ENCODE data around the gene ANO6.

Gene ANO6

DNA sequence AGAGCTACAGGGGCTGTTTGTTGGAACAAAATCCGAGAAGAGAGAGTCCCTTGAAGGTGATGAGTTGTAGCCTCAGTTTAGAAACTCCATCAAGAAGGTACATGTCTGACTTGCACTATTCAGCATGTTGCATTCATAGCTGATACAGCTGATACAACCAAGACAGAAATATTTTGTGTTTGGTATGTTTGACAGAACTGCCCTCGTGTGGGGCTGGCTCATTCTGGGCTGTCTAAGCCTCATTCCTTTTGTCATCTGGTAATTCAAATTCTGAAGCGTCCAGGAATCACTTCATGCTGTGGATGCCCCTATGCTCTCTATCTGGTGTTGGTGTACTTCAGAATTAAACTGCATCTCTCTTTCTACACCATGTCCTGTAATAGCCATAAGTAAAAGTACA lies 126.3 kb downstream of the ANO6 start:
- Mint-ChIP-seq H3K36me3 (ENCODE audit: low read depth) (peaks cover 19% of the 10 kb centered on the region), H3K4me1 (ENCODE audit: low read depth) (peaks cover 7% of the 10 kb centered on the region), H3K27ac (no peak overlapping the region), H3K4me3 (no peak overlapping the region), H3K9me3 (no peaks in the 10 kb centered on the region), H3K27me3 (no peaks in the 10 kb centered on the region)
- no peak for DNase-seq

DNA sequence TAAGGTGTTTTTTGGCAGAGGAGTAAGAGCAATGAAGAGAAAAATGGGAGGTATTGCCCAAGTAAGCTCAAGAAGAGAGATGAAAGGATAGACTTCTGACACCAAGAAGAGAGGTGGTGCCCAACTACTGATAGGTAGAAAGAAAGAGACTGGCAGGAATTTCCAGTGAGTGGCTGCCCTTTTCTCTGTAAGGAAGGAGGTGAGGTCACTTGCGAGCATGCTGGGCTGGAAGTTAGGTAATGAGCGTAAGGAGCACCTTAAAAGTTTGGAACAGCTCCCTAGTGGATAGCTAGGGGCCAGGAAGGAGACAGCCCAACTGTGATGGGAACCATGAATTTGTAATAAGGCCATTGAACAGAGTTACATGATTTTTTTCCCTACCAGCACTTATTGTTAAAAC lies 127.0 kb downstream of the ANO6 start:
- peaks cover 7% of the 10 kb centered on the region for H3K4me1 Mint-ChIP-seq (ENCODE audit: low read depth)

GRCh38 chr12:45343269-45344051 lies 127.6 kb downstream of the ANO6 start:
- H3K27me3 Mint-ChIP-seq, result no peaks in the 10 kb centered on the region
- peaks cover 29% of the 10 kb centered on the region for H3K36me3 Mint-ChIP-seq (ENCODE audit: low read depth)
- DNase-seq, result no peak
- H3K4me1 Mint-ChIP-seq (ENCODE audit: low read depth), result peaks cover 7% of the 10 kb centered on the region
- no peak overlapping the region for H3K4me3 Mint-ChIP-seq
- no peak overlapping the region for H3K27ac Mint-ChIP-seq
- no peaks in the 10 kb centered on the region for H3K9me3 Mint-ChIP-seq

More for the DNA sequence above, 127.0 kb downstream of the ANO6 start:
- Mint-ChIP-seq H3K36me3 (ENCODE audit: low read depth) (peaks cover 23% of the 10 kb centered on the region), H3K27ac (no peak overlapping the region), H3K9me3 (no peaks in the 10 kb centered on the region), H3K27me3 (no peaks in the 10 kb centered on the region), H3K4me3 (no peak overlapping the region)
- no peak for DNase-seq

- H3K27ac Mint-ChIP-seq, result no peak overlapping the region
- H3K4me1 Mint-ChIP-seq (ENCODE audit: low read depth), result peaks cover 2% of the 10 kb centered on the region
- no peak for DNase-seq
- peaks cover 62% of the 10 kb centered on the region for H3K36me3 Mint-ChIP-seq (ENCODE audit: low read depth)
- no peaks in the 10 kb centered on the region for H3K9me3 Mint-ChIP-seq
- no peaks in the 10 kb centered on the region for H3K27me3 Mint-ChIP-seq
- no peak overlapping the region for H3K4me3 Mint-ChIP-seq
Measured at GRCh38 chr12:45348311-45348710, 132.4 kb downstream of the ANO6 start.

GRCh38 chr12:45348986-45349385 lies 133.1 kb downstream of the ANO6 start:
- H3K36me3 Mint-ChIP-seq (ENCODE audit: low read depth), result peaks cover 63% of the 10 kb centered on the region
- no peaks in the 10 kb centered on the region for H3K9me3 Mint-ChIP-seq
- DNase-seq, result no peak
- no peak overlapping the region for H3K4me3 Mint-ChIP-seq
- peaks cover 4% of the 10 kb centered on the region for H3K4me1 Mint-ChIP-seq (ENCODE audit: low read depth)
- H3K27ac Mint-ChIP-seq, result no peak overlapping the region
- no peaks in the 10 kb centered on the region for H3K27me3 Mint-ChIP-seq

- Mint-ChIP-seq H3K27ac (no peak overlapping the region), H3K4me3 (no peak overlapping the region), H3K36me3 (ENCODE audit: low read depth) (peaks cover 59% of the 10 kb centered on the region), H3K27me3 (no peaks in the 10 kb centered on the region), H3K4me1 (ENCODE audit: low read depth) (peaks cover 9% of the 10 kb centered on the region), H3K9me3 (no peaks in the 10 kb centered on the region)
- DNase-seq, result no peak
Measured at GRCh38 chr12:45349916-45350315, 134.0 kb downstream of the ANO6 start.

- no peaks in the 10 kb centered on the region for H3K27me3 Mint-ChIP-seq
- no peak for DNase-seq
- peaks cover 69% of the 10 kb centered on the region for H3K36me3 Mint-ChIP-seq (ENCODE audit: low read depth)
- H3K27ac Mint-ChIP-seq, result no peak overlapping the region
- no peaks in the 10 kb centered on the region for H3K9me3 Mint-ChIP-seq
- no peak overlapping the region for H3K4me3 Mint-ChIP-seq
- H3K4me1 Mint-ChIP-seq (ENCODE audit: low read depth), result peaks cover 9% of the 10 kb centered on the region
Measured at GRCh38 chr12:45350861-45351260, 135.0 kb downstream of the ANO6 start.

DNA sequence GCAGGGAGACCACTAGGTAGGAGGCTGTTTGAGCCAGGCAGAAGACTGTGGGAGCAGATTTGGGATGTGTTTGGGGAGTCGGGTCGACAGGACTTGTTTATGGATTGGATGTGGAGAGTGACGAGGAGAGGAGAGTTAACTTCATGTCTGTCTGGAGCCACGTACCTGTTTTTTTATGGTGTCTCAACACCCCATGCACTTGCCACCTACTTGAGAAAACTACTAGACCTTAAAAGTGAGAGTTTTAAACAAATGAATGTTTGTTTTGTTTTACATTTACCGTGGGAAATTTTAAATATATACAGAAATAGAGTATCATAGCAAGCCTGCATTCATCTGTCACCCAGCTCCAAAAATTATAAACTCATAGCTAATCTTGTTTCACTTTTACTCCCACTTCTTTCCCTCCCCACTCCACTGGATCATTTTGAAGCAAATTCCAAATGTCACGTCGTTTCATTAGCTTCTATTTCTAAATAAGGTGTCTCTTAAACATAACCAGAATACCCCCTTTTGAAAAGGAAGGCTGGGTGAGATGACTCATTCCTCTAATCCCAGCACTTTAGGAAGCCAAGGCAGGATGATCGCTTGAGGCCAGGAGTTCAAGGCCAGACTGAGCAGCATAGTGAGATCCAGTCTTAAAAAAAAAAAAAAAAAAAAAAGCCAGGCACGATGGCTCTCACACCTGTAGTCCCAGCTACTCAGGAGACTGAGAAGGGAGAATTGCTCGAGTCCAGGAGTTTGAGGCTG lies 136.2 kb downstream of the ANO6 start:
- Mint-ChIP-seq H3K4me3 (no peak overlapping the region), H3K27ac (no peak overlapping the region), H3K4me1 (ENCODE audit: low read depth) (peaks cover 9% of the 10 kb centered on the region), H3K9me3 (no peaks in the 10 kb centered on the region), H3K27me3 (no peaks in the 10 kb centered on the region), H3K36me3 (ENCODE audit: low read depth) (peaks cover 73% of the 10 kb centered on the region)
- DNase-seq, result no peak

DNA sequence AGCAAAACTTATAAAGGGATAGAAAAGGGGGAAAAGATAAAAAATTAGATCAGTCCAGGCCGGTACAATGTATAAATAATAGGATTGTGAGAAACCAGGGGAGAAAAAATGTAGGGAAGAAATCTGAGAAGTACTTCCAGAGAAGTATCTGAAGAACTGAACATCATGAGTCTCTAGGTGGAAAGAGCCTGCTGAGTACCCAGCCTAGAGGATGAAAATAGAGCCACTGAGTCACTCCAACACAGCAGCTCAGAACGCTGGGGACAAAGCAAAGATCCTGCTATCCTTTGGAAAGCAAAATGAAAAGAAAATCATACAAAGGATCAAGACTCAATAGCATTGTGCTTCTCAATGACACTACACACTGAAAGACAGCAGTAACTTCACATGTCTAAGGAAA lies 138.0 kb downstream of the ANO6 start:
- Mint-ChIP-seq H3K27ac (no peak overlapping the region), H3K36me3 (ENCODE audit: low read depth) (peaks cover 71% of the 10 kb centered on the region), H3K4me1 (ENCODE audit: low read depth) (peaks cover 9% of the 10 kb centered on the region), H3K27me3 (no peaks in the 10 kb centered on the region), H3K4me3 (no peak overlapping the region), H3K9me3 (no peaks in the 10 kb centered on the region)
- DNase-seq, result no peak

GRCh38 chr12:45354399-45354798 lies 138.5 kb downstream of the ANO6 start:
- Mint-ChIP-seq H3K27ac (peak overlapping the region; percentile 16), H3K36me3 (ENCODE audit: low read depth) (peaks cover 71% of the 10 kb centered on the region)

GRCh38 chr12:45355730-45356129 lies 139.8 kb downstream of the ANO6 start:
- Mint-ChIP-seq H3K4me1 (ENCODE audit: low read depth) (peaks cover 9% of the 10 kb centered on the region), H3K27me3 (no peaks in the 10 kb centered on the region), H3K4me3 (no peak overlapping the region), H3K36me3 (ENCODE audit: low read depth) (peaks cover 71% of the 10 kb centered on the region), H3K27ac (no peak overlapping the region), H3K9me3 (no peaks in the 10 kb centered on the region)
- DNase-seq, result no peak

More at GRCh38 chr12:45354399-45354798, 138.5 kb downstream of the ANO6 start:
- H3K4me1 Mint-ChIP-seq (ENCODE audit: low read depth), result peaks cover 9% of the 10 kb centered on the region
- no peaks in the 10 kb centered on the region for H3K9me3 Mint-ChIP-seq
- DNase-seq, result no peak
- no peaks in the 10 kb centered on the region for H3K27me3 Mint-ChIP-seq
- H3K4me3 Mint-ChIP-seq, result no peak overlapping the region

DNA sequence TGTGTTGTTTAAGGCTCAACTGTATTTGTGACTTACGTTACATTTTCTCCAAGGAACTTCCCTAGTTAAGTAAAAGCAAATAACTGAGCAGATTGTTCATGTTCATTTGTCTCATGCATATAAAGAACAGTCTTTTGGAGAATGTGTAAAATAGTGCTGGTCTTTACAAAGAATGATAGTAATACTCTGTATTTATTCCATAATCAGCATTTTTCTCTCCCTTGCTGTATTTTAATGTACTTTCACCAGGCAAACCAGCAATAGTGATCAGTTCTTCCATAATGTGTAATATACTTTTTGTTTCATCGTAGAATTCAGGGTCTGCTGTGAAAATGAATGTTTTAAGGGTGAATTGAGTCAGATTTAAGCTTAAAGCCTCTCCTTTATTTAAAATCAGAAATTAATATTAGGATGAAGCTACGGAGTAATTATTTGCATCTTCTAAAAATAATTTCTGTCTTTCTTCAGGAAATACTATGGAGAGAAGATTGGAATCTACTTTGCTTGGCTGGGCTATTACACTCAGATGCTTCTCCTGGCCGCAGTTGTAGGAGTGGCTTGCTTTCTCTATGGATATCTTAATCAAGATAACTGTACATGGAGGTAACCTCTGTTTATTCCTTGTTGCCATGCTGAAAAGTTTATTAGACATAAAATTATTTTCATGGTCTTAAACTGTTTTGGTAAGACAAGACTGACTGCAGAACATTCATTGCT lies 141.1 kb downstream of the ANO6 start:
- peaks cover 8% of the 10 kb centered on the region for H3K9me3 Mint-ChIP-seq
- H3K4me1 Mint-ChIP-seq (ENCODE audit: low read depth), result peaks cover 9% of the 10 kb centered on the region
- H3K27ac Mint-ChIP-seq, result no peak overlapping the region
- peaks cover 69% of the 10 kb centered on the region for H3K36me3 Mint-ChIP-seq (ENCODE audit: low read depth)
- no peak overlapping the region for H3K4me3 Mint-ChIP-seq
- no peaks in the 10 kb centered on the region for H3K27me3 Mint-ChIP-seq
- no peak for DNase-seq

DNA sequence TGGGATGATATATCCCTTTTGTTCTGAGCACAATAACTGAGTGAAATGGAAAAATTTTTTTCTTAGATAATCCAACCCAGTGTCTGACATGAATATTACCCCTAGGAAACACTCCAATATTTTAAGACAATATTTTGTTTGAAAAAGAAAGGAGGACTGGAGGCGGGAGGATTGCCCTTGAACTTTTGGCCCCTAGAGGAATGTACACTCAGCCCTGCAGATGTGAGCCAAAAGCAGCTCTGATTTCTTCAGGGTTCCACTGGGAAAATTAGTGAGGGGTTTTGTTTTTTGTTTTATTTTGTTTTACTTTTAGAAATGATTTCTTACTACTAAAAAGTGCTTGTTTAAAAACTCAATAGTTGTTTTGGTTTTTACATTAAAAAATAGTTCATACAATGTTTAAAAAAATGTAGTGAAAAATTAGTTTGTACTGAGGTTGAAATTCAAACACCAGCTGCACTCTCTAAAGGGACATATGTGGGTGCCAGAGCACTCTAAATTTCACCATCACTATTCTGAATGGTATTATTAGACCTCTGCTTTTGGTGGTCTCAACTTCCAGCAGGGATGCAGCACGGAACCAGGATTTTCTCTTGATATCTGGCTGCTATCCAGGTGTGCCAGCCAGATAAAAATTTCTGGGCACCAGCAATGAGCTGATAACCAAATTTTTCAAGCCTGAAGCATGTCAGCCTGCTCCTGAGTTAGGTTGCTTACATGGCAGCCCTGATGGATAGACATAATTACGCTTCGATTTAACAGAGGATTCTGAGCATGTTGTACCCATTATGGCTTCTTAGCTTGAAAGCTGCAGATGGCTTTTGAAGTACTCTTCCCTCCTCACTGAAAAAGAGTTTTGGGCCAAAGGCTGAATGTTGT lies 141.9 kb downstream of the ANO6 start:
- Mint-ChIP-seq H3K36me3 (ENCODE audit: low read depth) (peaks cover 71% of the 10 kb centered on the region), H3K27ac (no peak overlapping the region), H3K27me3 (no peaks in the 10 kb centered on the region)

GRCh38 chr12:45362291-45362690 lies 146.4 kb downstream of the ANO6 start:
- Mint-ChIP-seq H3K9me3 (peaks cover 23% of the 10 kb centered on the region), H3K27ac (no peak overlapping the region), H3K27me3 (no peaks in the 10 kb centered on the region), H3K4me3 (no peak overlapping the region), H3K36me3 (ENCODE audit: low read depth) (peaks cover 78% of the 10 kb centered on the region), H3K4me1 (ENCODE audit: low read depth) (no peaks in the 10 kb centered on the region)
- no peak for DNase-seq

More for the DNA sequence above, 141.9 kb downstream of the ANO6 start:
- Mint-ChIP-seq H3K4me3 (no peak overlapping the region), H3K9me3 (peaks cover 10% of the 10 kb centered on the region), H3K4me1 (ENCODE audit: low read depth) (peaks cover 9% of the 10 kb centered on the region)
- no peak for DNase-seq
